Mammary epithelial cell (primary cell): ENCODE measurements around the gene SLC1A7.

Experiments
- CTCF ChIP-seq, 2 donors: IDR thresholded peaks in 1 of 2; conservative IDR thresholded peaks in 1 of 2; 2 replicates each; pipeline ENCODE4 v1.5.1; 2011 to 2012; ENCODE audit warnings: inconsistent platforms in 2 of 2, low read length in 2 of 2, mild to moderate bottlenecking in 2 of 2, control low read depth in 1 of 2, low read depth in 1 of 2; ENCODE audit not compliant: insufficient read depth in 1 of 2; ENCODE audit errors: extremely low read depth in 1 of 2
- EZH2 ChIP-seq: IDR thresholded peaks from 2 replicates; pipeline ENCODE4 v1.6.1; 2012; ENCODE audit warnings: low read length, inconsistent platforms, borderline replicate concordance

- TF ChIP-seq CTCF (conservative IDR thresholded peaks at IDR 0.05 in 1 of 2, IDR thresholded peaks at IDR 0.05 in 1 of 2; ENCODE audit: extremely low read depth in 1 of 2, insufficient read depth in 1 of 2, low read depth in 1 of 2, low read length in 2 of 2) (no peak), EZH2 (no peak)
These were observed 71.8 kb downstream of the SLC1A7 start for GRCh38 chr1:53070621-53071020.
